Measurements from ENCODE around the gene HDDC3. TPM values are rescaled to one million over a fixed set of nuclear protein-coding genes. Genes with fewer than 3 reads are reported as not detected.
A peak's percentile ranks its signal among the peaks of the same experiment; 100 is the strongest.

Gene HDDC3
- total and polyA plus RNA-seq, 2 donors (not counting 3 experiments of a cell fraction or from before 2014, with no cell fraction given): 16.0 to 20.2 TPM

DNA sequence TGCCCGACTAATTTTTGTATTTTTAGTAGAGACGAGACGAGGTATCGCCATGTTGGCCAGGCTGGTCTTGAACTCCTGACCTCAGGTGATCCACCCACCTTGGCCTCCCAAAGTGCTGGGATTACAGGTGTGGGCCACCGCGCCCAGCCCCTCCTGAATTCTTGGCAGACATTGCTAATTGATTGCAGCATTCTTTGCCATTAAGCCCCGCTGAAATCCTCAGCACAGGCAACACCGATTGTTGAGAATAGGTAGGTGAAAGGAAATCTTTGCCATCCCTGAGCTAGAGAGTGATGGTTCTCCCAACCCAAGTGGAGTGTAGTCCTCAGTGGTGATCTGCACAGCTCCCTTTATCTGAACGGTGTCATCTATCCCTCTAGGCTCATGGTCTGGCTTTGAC is 27.6 kb downstream of the HDDC3 start:
- Histone ChIP-seq H3K4me1 (ENCODE audit: control insufficient read depth, extremely low read depth, insufficient read depth, low read length) (peaks cover 17% of the 10 kb centered on the region), H3K9ac (replicated peaks; ENCODE audit: extremely low read depth, insufficient read depth, low read length) (no peak overlapping the region), H4K20me1 (replicated peaks; ENCODE audit: control insufficient read depth, extremely low read depth, insufficient read depth, low read length) (no peaks in the 10 kb centered on the region), H3K4me2 (ENCODE audit: insufficient read depth, low read length) (no peak overlapping the region), H3K36me3 (ENCODE audit: control insufficient read depth in 2 of 2, extremely low read depth in 1 of 2, insufficient read depth in 2 of 2, low read length in 2 of 2) (peaks cover 0 to 29% of the 10 kb centered on the region in 2 experiments), H3K9me3 (replicated peaks; ENCODE audit: control insufficient read depth, insufficient read depth, low read length) (no peaks in the 10 kb centered on the region), H3K27ac (ENCODE audit: insufficient read depth, low read depth, low read length) (no peak overlapping the region), H3K27me3 (ENCODE audit: control insufficient read depth in 2 of 2, insufficient read depth in 2 of 2, low read length in 2 of 2) (no peaks in the 10 kb centered on the region), H3K79me2 (ENCODE audit: control insufficient read depth, insufficient read depth, low read length) (peaks cover 4% of the 10 kb centered on the region), H3K4me3 (replicated peaks in 1 of 3; ENCODE audit: insufficient read depth in 1 of 3, low read depth in 1 of 3, low read length in 3 of 3) (no peak overlapping the region), H3K9me1 (replicated peaks; ENCODE audit: control insufficient read depth, extremely low read depth, insufficient read depth, low read length) (no peaks in the 10 kb centered on the region), H2AFZ (ENCODE audit: low read depth, low read length) (no peak overlapping the region)
- CTCF ChIA-PET: interaction anchor here (3.4 to 7.3 kb wide), 2 partner anchors 19 to 27 kb away, joined by 18 to 57 read pairs; partner anchors contain the start of gene HDDC3
- intact Hi-C loops (cut with micrococcal nuclease): no loop called here
- TF ChIP-seq MAX (IDR thresholded peaks at IDR 0.05; ENCODE audit: insufficient read depth, insufficient read length) (no peak), GATA2 (IDR thresholded peaks at IDR 0.05; ENCODE audit: insufficient read depth, insufficient read length, low read depth, low read length) (no peak), FOS (IDR thresholded peaks at IDR 0.05; ENCODE audit: borderline replicate concordance, insufficient read depth, low read length) (no peak), POLR2A (IDR thresholded peaks at IDR 0.05; ENCODE audit: low read depth, low read length) (no peak), JUN (IDR thresholded peaks at IDR 0.05; ENCODE audit: borderline replicate concordance, insufficient read depth, insufficient read length, low read depth) (no peak)
- DNase-seq (ENCODE audit: low read depth, low spot score) (no peak), FAIRE-seq (no peak)
- BruUV-seq (replicated peaks): no TSS peak
- POLR2A ChIA-PET: no interaction called here
- dilution Hi-C loops (cut with MboI; ENCODE audit: extremely low pct_ligation_motif_present, low sequenced_read_pairs): no loop called here

- FAIRE-seq: peak; percentile 56
- POLR2A ChIA-PET: no interaction called here
- Histone ChIP-seq H3K4me1 (ENCODE audit: control insufficient read depth, extremely low read depth, insufficient read depth, low read length) (peaks cover 17% of the 10 kb centered on the region), H3K9me1 (replicated peaks; ENCODE audit: control insufficient read depth, extremely low read depth, insufficient read depth, low read length) (no peaks in the 10 kb centered on the region), H3K27ac (ENCODE audit: insufficient read depth, low read depth, low read length) (no peak overlapping the region), H3K27me3 (ENCODE audit: control insufficient read depth in 2 of 2, insufficient read depth in 2 of 2, low read length in 2 of 2) (no peaks in the 10 kb centered on the region), H3K9me3 (replicated peaks; ENCODE audit: control insufficient read depth, insufficient read depth, low read length) (no peaks in the 10 kb centered on the region), H2AFZ (ENCODE audit: low read depth, low read length) (peak overlapping the region; percentile 91), H3K79me2 (ENCODE audit: control insufficient read depth, insufficient read depth, low read length) (peaks cover 4% of the 10 kb centered on the region), H3K36me3 (ENCODE audit: control insufficient read depth in 2 of 2, extremely low read depth in 1 of 2, insufficient read depth in 2 of 2, low read length in 2 of 2) (peaks cover 0 to 24% of the 10 kb centered on the region in 2 experiments), H3K4me3 (replicated peaks in 1 of 3; ENCODE audit: insufficient read depth in 1 of 3, low read depth in 1 of 3, low read length in 3 of 3) (peak overlapping the region; percentile 68 to 87 (median 79)), H3K9ac (replicated peaks; ENCODE audit: extremely low read depth, insufficient read depth, low read length) (peak overlapping the region; percentile 58), H3K4me2 (ENCODE audit: insufficient read depth, low read length) (peak overlapping the region; percentile 68), H4K20me1 (replicated peaks; ENCODE audit: control insufficient read depth, extremely low read depth, insufficient read depth, low read length) (no peaks in the 10 kb centered on the region)
- dilution Hi-C loops (cut with MboI; ENCODE audit: extremely low pct_ligation_motif_present, low sequenced_read_pairs): no loop called here
- intact Hi-C loops (cut with micrococcal nuclease): loop anchor here (1.0 kb wide), 1 partner anchor 30 kb away; no protein-coding TSS in a partner anchor
- BruUV-seq (replicated peaks): no TSS peak
- CTCF ChIA-PET: interaction anchor here (2.2 to 7.3 kb wide), 4 partner anchors 18 to 256 kb away, joined by 11 to 57 read pairs (median 18); partner anchors contain the start of genes HDDC3 and UNC45A
- no peak for DNase-seq (ENCODE audit: low read depth, low spot score)
- no peak for TF ChIP-seq MYC (IDR thresholded peaks at IDR 0.05; ENCODE audit: low read depth, low read length)
- no peak for TF ChIP-seq EZH2 (IDR thresholded peaks at IDR 0.05; ENCODE audit: borderline replicate concordance, low read depth, low read length, severe bottlenecking)
- TF ChIP-seq, protein P1, sequence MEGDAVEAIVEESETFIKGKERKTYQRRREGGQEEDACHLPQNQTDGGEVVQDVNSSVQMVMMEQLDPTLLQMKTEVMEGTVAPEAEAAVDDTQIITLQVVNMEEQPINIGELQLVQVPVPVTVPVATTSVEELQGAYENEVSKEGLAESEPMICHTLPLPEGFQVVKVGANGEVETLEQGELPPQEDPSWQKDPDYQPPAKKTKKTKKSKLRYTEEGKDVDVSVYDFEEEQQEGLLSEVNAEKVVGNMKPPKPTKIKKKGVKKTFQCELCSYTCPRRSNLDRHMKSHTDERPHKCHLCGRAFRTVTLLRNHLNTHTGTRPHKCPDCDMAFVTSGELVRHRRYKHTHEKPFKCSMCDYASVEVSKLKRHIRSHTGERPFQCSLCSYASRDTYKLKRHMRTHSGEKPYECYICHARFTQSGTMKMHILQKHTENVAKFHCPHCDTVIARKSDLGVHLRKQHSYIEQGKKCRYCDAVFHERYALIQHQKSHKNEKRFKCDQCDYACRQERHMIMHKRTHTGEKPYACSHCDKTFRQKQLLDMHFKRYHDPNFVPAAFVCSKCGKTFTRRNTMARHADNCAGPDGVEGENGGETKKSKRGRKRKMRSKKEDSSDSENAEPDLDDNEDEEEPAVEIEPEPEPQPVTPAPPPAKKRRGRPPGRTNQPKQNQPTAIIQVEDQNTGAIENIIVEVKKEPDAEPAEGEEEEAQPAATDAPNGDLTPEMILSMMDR (IDR thresholded peaks at IDR 0.05; ENCODE audit: extremely low read depth in 1 of 2, insufficient read depth in 1 of 2, low read depth in 1 of 2, low read length in 2 of 2): no peak
- TF ChIP-seq POLR2AphosphoS5 (IDR thresholded peaks at IDR 0.05; ENCODE audit: insufficient read depth, low read depth, low read length): no peak
- no peak for TF ChIP-seq FOS (IDR thresholded peaks at IDR 0.05; ENCODE audit: borderline replicate concordance, insufficient read depth, low read length)
- no peak for TF ChIP-seq GATA2 (IDR thresholded peaks at IDR 0.05; ENCODE audit: insufficient read depth, insufficient read length, low read depth, low read length)
- no peak for TF ChIP-seq MAX (IDR thresholded peaks at IDR 0.05; ENCODE audit: insufficient read depth, insufficient read length)
- TF ChIP-seq POLR2A (IDR thresholded peaks at IDR 0.05; ENCODE audit: low read depth, low read length): no peak
- TF ChIP-seq JUN (IDR thresholded peaks at IDR 0.05; ENCODE audit: borderline replicate concordance, insufficient read depth, insufficient read length, low read depth): no peak
Observed at GRCh38 chr15:90903733-90904536, 28.4 kb downstream of the HDDC3 start.
